DND-41 (cell line): ENCODE data around the gene CREM.
A peak's percentile ranks its signal among the peaks of the same experiment; 100 is the strongest.

Source experiments
- ATAC-seq: fragments of 200-7000 bp; cut with Tn5 transposase; 3 replicates; pipeline ENCODE4 v1.9.1; 2021; ENCODE audit warnings: low read depth; ENCODE audit not compliant: insufficient read depth
- DNase-seq: peaks from one replicate; pipeline ENCODE4 v3.0.0-alpha.2; 2020
- H2AFZ ChIP-seq: 2 replicates; pipeline ENCODE4 v1.6.0; 2012; ENCODE audit warnings: low read depth, low read length
- H3K27ac ChIP-seq: 2 replicates; pipeline ENCODE4 v1.5.1; 2012; ENCODE audit warnings: low read length, inconsistent platforms
- H3K27me3 ChIP-seq: fragments of 200-600 bp; sonication (generic); 2 replicates; pipeline ENCODE4 v1.6.0; 2012; ENCODE audit warnings: low read length, mild to moderate bottlenecking, inconsistent platforms; ENCODE audit not compliant: insufficient read depth, poor library complexity
- H3K36me3 ChIP-seq: 2 replicates; pipeline ENCODE4 v1.5.1; 2012; ENCODE audit warnings: low read length, inconsistent platforms; ENCODE audit not compliant: insufficient read depth
- H3K4me1 ChIP-seq: 2 replicates; pipeline ENCODE4 v1.5.1; 2012; ENCODE audit warnings: mild to moderate bottlenecking, low read length; ENCODE audit not compliant: insufficient read depth
- H3K4me2 ChIP-seq: 2 replicates; pipeline ENCODE4 v1.6.0; 2012; ENCODE audit warnings: mild to moderate bottlenecking, moderate library complexity, low read length, inconsistent platforms; ENCODE audit not compliant: insufficient read depth
- H3K4me3 ChIP-seq, 2 experiments: fragments of 200-600 bp in 1 of 2; shearing (Covaris generic) in 1 of 2; 2 replicates each; pipeline ENCODE4 v1.5.1; 2012 to 2016; ENCODE audit warnings: inconsistent platforms in 2 of 2, low read length in 2 of 2, mild to moderate bottlenecking in 2 of 2, low read depth in 1 of 2, moderate library complexity in 1 of 2
- H3K79me2 ChIP-seq: 2 replicates; pipeline ENCODE4 v1.6.0; 2012; ENCODE audit warnings: low read length, inconsistent platforms; ENCODE audit not compliant: insufficient read depth
- H3K9ac ChIP-seq: 2 replicates; pipeline ENCODE4 v1.6.0; 2012; ENCODE audit warnings: low read depth, mild to moderate bottlenecking, inconsistent platforms, low read length, moderate library complexity
- H3K9me3 ChIP-seq: 2 replicates; pipeline ENCODE4 v1.5.1; 2012; ENCODE audit warnings: low read length, moderate library complexity, mild to moderate bottlenecking, inconsistent platforms; ENCODE audit not compliant: insufficient read depth, severe bottlenecking
- H4K20me1 ChIP-seq: 2 replicates; pipeline ENCODE4 v1.6.0; 2012; ENCODE audit warnings: low read length; ENCODE audit not compliant: insufficient read depth
- EZH2 ChIP-seq: IDR thresholded peaks from 3 replicates; pipeline ENCODE4 v1.6.1; 2012; ENCODE audit warnings: borderline replicate concordance, low read depth, mild to moderate bottlenecking, moderate library complexity, low read length, inconsistent platforms; ENCODE audit not compliant: severe bottlenecking
- TF ChIP-seq, protein P1 (sequence below): IDR thresholded peaks from 2 replicates; pipeline ENCODE4 v1.5.1; 2012; ENCODE audit warnings: borderline replicate concordance, low read length, moderate library complexity, mild to moderate bottlenecking; ENCODE audit not compliant: poor library complexity, severe bottlenecking; ENCODE audit errors: extremely low read depth

CREM gene

GRCh38 chr10:35083242-35083641, 43.4 kb upstream of the CREM start:
- Histone ChIP-seq H3K27ac (no peak overlapping the region), H4K20me1 (peaks cover 15% of the 10 kb centered on the region)
- ATAC-seq: no peak

DNA sequence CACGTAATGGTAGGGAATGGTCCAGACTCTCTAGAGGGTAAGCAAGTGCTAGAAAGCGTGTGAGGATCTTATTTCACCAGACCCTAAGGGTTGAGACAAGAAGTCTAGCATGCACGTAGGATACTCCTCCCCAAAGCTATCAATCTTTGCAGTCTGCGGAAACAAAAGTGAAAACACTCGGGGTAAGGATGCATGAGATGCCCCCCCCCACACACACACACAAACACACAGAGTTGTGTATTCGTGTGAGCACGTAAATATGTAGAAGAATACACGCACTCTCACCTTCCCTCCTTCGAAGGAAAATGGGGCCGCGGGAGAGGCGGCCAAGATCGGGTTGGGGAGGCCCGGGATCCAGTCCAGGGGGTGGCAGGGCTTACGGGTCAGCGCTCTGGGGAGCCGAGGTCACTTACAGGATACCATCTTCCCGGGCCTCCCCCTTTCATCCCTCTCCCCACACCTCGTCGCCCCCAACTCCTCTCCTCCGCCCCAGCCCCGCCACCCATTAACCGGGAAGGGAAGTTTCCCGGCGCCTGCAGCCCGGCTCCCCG, 37.0 kb upstream of the CREM start:
- Histone ChIP-seq H3K4me1 (peaks cover 35% of the 10 kb centered on the region), H2AFZ (peak overlapping the region; percentile 82), H3K9ac (peak overlapping the region; percentile 79), H3K27ac (peak overlapping the region; percentile 80), H3K4me2 (peak overlapping the region; percentile 65), H3K79me2 (peaks cover 56% of the 10 kb centered on the region), H4K20me1 (peaks cover 7% of the 10 kb centered on the region), H3K36me3 (no peaks in the 10 kb centered on the region), H3K9me3 (peaks cover 5% of the 10 kb centered on the region), H3K27me3 (no peaks in the 10 kb centered on the region), H3K4me3 (peak overlapping the region; percentile 66 to 83; a peak in 3 of 4 replicates)
- ATAC-seq: peak; percentile 55
- DNase-seq: peak; percentile 49
- TF ChIP-seq, protein P1, sequence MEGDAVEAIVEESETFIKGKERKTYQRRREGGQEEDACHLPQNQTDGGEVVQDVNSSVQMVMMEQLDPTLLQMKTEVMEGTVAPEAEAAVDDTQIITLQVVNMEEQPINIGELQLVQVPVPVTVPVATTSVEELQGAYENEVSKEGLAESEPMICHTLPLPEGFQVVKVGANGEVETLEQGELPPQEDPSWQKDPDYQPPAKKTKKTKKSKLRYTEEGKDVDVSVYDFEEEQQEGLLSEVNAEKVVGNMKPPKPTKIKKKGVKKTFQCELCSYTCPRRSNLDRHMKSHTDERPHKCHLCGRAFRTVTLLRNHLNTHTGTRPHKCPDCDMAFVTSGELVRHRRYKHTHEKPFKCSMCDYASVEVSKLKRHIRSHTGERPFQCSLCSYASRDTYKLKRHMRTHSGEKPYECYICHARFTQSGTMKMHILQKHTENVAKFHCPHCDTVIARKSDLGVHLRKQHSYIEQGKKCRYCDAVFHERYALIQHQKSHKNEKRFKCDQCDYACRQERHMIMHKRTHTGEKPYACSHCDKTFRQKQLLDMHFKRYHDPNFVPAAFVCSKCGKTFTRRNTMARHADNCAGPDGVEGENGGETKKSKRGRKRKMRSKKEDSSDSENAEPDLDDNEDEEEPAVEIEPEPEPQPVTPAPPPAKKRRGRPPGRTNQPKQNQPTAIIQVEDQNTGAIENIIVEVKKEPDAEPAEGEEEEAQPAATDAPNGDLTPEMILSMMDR: no peak
- TF ChIP-seq EZH2: no peak

More at GRCh38 chr10:35083242-35083641, 43.4 kb upstream of the CREM start:
- no peak for TF ChIP-seq EZH2
- TF ChIP-seq, protein P1: no peak
- Histone ChIP-seq H3K4me2 (no peak overlapping the region), H3K9ac (no peak overlapping the region), H3K9me3 (no peaks in the 10 kb centered on the region), H3K79me2 (peaks cover 99% of the 10 kb centered on the region), H3K27me3 (no peaks in the 10 kb centered on the region), H2AFZ (no peak overlapping the region), H3K4me1 (peaks cover 14% of the 10 kb centered on the region), H3K36me3 (peaks cover 4% of the 10 kb centered on the region; the same call in 1 of the 2 replicates), H3K4me3 (no peak overlapping the region)
- no peak for DNase-seq

GRCh38 chr10:35090162-35090954, 36.3 kb upstream of the CREM start, which contains the start of gene CUL2:
Gene CUL2, minus strand, starts transcription at chr10:35090341. Its CDS starts 19,024 bp downstream, at chr10:35071317.
- H2AFZ ChIP-seq: peak within 1 kb of the TSS; percentile 82
- peak within 1 kb of the TSS; percentile 80 for H3K27ac ChIP-seq

More at GRCh38 chr10:35090162-35090954, 36.3 kb upstream of the CREM start, which contains the start of gene CUL2:
- H3K4me2 ChIP-seq: peak within 1 kb of the TSS; percentile 65
- peaks cover 49% of the 10 kb centered on the region for H3K79me2 ChIP-seq
- H3K4me1 ChIP-seq: peaks cover 35% of the 10 kb centered on the region
- peaks cover 7% of the 10 kb centered on the region for H4K20me1 ChIP-seq
- ATAC-seq: peak; percentile 94
- peak; percentile 95 for DNase-seq
- H3K9me3 ChIP-seq: peaks cover 5% of the 10 kb centered on the region
- no peaks in the 10 kb centered on the region for H3K27me3 ChIP-seq
- no peak for TF ChIP-seq EZH2
- TF ChIP-seq, protein P1: no peak
- no peaks in the 10 kb centered on the region for H3K36me3 ChIP-seq
- H3K4me3 ChIP-seq: peak within 1 kb of the TSS; percentile 66 to 83
- H3K9ac ChIP-seq: peak within 1 kb of the TSS; percentile 79
